ENCODE measurements around the gene EXO5. TPM values are rescaled to one million over a fixed set of nuclear protein-coding genes. Genes with fewer than 3 reads are reported as not detected.

Gene EXO5
- total and polyA plus RNA-seq, 2 of the 8 experiments (the other 6 are each of a cell fraction or from before 2014, with no cell fraction given) = 4.4 to 8.5 TPM

GRCh38 chr1:40532844-40533424 is 24.4 kb downstream of the EXO5 start:
- DNase-seq (ENCODE audit: low read depth in 1 of 2, low spot score in 2 of 2) (no peak), FAIRE-seq (no peak)
- no peak overlapping the region for H3K27ac ChIP-seq (ENCODE audit: low read depth, low read length)

More at GRCh38 chr1:40532844-40533424, 24.4 kb downstream of the EXO5 start:
- Histone ChIP-seq H3K18ac (ENCODE audit: extremely low read depth, low read length) (no peak overlapping the region), H3K79me2 (ENCODE audit: control insufficient read depth in 1 of 2, insufficient read depth in 2 of 2, low read length in 2 of 2) (0 out of 4 replicates have a peak, but pooled peaks cover 0 to 2% of the 10 kb centered on the region in 2 experiments), H2AK5ac (ENCODE audit: low read depth, low read length) (no peak overlapping the region), H4K91ac (replicated peaks; ENCODE audit: insufficient read length, low read length) (no peak overlapping the region), H4K20me1 (replicated peaks in 1 of 2; ENCODE audit: control insufficient read depth in 1 of 2, insufficient read depth in 2 of 2, low read length in 2 of 2) (no peaks in the 10 kb centered on the region), H3K27me3 (replicated peaks in 1 of 4; ENCODE audit: control insufficient read depth in 3 of 4, extremely low read depth in 1 of 4, insufficient read depth in 3 of 4, low read length in 3 of 4) (no peaks in the 10 kb centered on the region), H3K4ac (replicated peaks; ENCODE audit: insufficient read length, low read depth, low read length) (no peak overlapping the region), H2BK5ac (ENCODE audit: low read depth, low read length) (no peak overlapping the region), H3K23ac (ENCODE audit: insufficient read length) (no peak overlapping the region), H3K9ac (replicated peaks in 1 of 4; ENCODE audit: extremely low read depth in 1 of 4, low read depth in 3 of 4, low read length in 3 of 4) (no peak overlapping the region), H3K79me1 (ENCODE audit: low read depth, low read length) (no peaks in the 10 kb centered on the region), H3K9me3 (ENCODE audit: insufficient read depth in 2 of 2, low read depth in 1 of 2, low read length in 1 of 2) (no peaks in the 10 kb centered on the region), H3K14ac (ENCODE audit: insufficient read length) (no peak overlapping the region), H2BK120ac (replicated peaks; ENCODE audit: low read depth, low read length) (no peak overlapping the region), H2BK12ac (ENCODE audit: low read depth, low read length) (no peak overlapping the region), H2BK15ac (ENCODE audit: low read length) (no peak overlapping the region), H2BK20ac (ENCODE audit: low read length) (no peak overlapping the region), H3K36me3 (ENCODE audit: control insufficient read depth in 2 of 4, insufficient read depth in 4 of 4, low read length in 3 of 4) (no peaks in the 10 kb centered on the region), H3K4me1 (replicated peaks in 1 of 4; ENCODE audit: control insufficient read depth in 3 of 4, insufficient read depth in 4 of 4, low read length in 3 of 4) (no peaks in the 10 kb centered on the region), H3K23me2 (ENCODE audit: low read depth, low read length) (peaks cover 11% of the 10 kb centered on the region), H4K8ac (ENCODE audit: extremely low read depth, insufficient read depth, low read length) (no peak overlapping the region), H2AFZ (ENCODE audit: low read length) (no peak overlapping the region), H3K4me2 (ENCODE audit: insufficient read depth in 1 of 2, low read depth in 2 of 2, low read length in 2 of 2) (peak overlapping the region in 1 of 2 experiments; percentile 82; a peak in 2 of 4 replicates), H3K4me3 (ENCODE audit: extremely low read depth in 1 of 4, insufficient read depth in 2 of 4, low read depth in 3 of 4, low read length in 4 of 4) (peak overlapping the region in 1 of 4 experiments; percentile 92; a peak in 2 of 8 replicates), H3K56ac (replicated peaks; ENCODE audit: insufficient read length, low read depth, low read length) (no peak overlapping the region), H4K5ac (ENCODE audit: insufficient read length, low read depth, low read length) (no peak overlapping the region)
- CTCF ChIA-PET (ENCODE audit: partially characterized antibody) = interaction anchor here (0.6 to 2.6 kb wide), 31 partner anchors 10 to 544 kb away, joined by 3 to 40 read pairs (median 4); partner anchors contain the start of gene ZFP69B
- no peak for TF ChIP-seq YY1 (IDR thresholded peaks at IDR 0.05; ENCODE audit: low read depth, low read length)
- peak in 2 of 3 experiments; percentile 62 to 76; a peak in 3 of 4 replicates for TF ChIP-seq CTCF (IDR thresholded peaks at IDR 0.05; ENCODE audit: control extremely low read depth in 1 of 3, insufficient read depth in 1 of 3, low read depth in 1 of 3, low read length in 3 of 3)
- no peak for TF ChIP-seq EP300 (IDR thresholded peaks at IDR 0.05; ENCODE audit: borderline replicate concordance in 1 of 2, low read depth in 2 of 2, low read length in 2 of 2)
- TF ChIP-seq RAD21 (IDR thresholded peaks at IDR 0.05 in 1 of 2, conservative IDR thresholded peaks at IDR 0.05 in 1 of 2; ENCODE audit: low read depth in 2 of 2, low read length in 2 of 2) = peak; percentile 40 to 54
- POLR2A ChIA-PET (ENCODE audit: partially characterized antibody) = interaction anchor here (0.6 to 1.9 kb wide), 7 partner anchors 15 to 159 kb away, joined by 3 to 5 read pairs (median 3); partner anchors contain the start of genes EXO5 and NFYC
